ENCODE measurements around the gene PRPF4. TPM values are rescaled to one million over a fixed set of nuclear protein-coding genes. Genes with fewer than 3 reads are reported as not detected.

The PRPF4 gene
- total RNA-seq, 1 donor from 2014 or later: 33.6 TPM

- no peaks in the 10 kb centered on the region for H3K27me3 Mint-ChIP-seq
- no peaks in the 10 kb centered on the region for H3K4me1 Mint-ChIP-seq (ENCODE audit: low read depth)
- no peak overlapping the region for H3K27ac Mint-ChIP-seq
- H3K9me3 Mint-ChIP-seq (ENCODE audit: low read depth): no peaks in the 10 kb centered on the region
- no peak overlapping the region for H3K4me3 Mint-ChIP-seq (ENCODE audit: low read depth)
- TF ChIP-seq CTCF (IDR thresholded peaks at IDR 0.05; ENCODE audit: unreplicated experiment): no peak
- H3K36me3 Mint-ChIP-seq (ENCODE audit: insufficient read depth): no peaks in the 10 kb centered on the region
- DNase-seq (ENCODE audit: low spot score, unreplicated experiment): no peak
Measured at GRCh38 chr9:113319054-113319453, 43.6 kb downstream of the PRPF4 start.

GRCh38 chr9:113320051-113320450 is 44.6 kb downstream of the PRPF4 start:
- no peak for TF ChIP-seq CTCF (IDR thresholded peaks at IDR 0.05; ENCODE audit: unreplicated experiment)
- no peak for DNase-seq (ENCODE audit: low spot score, unreplicated experiment)
- Mint-ChIP-seq H3K27ac (no peak overlapping the region), H3K4me1 (ENCODE audit: low read depth) (no peaks in the 10 kb centered on the region), H3K4me3 (ENCODE audit: low read depth) (no peak overlapping the region), H3K9me3 (ENCODE audit: low read depth) (no peaks in the 10 kb centered on the region), H3K36me3 (ENCODE audit: insufficient read depth) (no peaks in the 10 kb centered on the region), H3K27me3 (no peaks in the 10 kb centered on the region)

- TF ChIP-seq CTCF (IDR thresholded peaks at IDR 0.05; ENCODE audit: unreplicated experiment): no peak
- Mint-ChIP-seq H3K36me3 (ENCODE audit: insufficient read depth) (no peaks in the 10 kb centered on the region), H3K4me1 (ENCODE audit: low read depth) (no peaks in the 10 kb centered on the region), H3K9me3 (ENCODE audit: low read depth) (no peaks in the 10 kb centered on the region), H3K27me3 (no peaks in the 10 kb centered on the region), H3K27ac (no peak overlapping the region), H3K4me3 (ENCODE audit: low read depth) (no peak overlapping the region)
- DNase-seq (ENCODE audit: low spot score, unreplicated experiment): no peak
Measured at GRCh38 chr9:113322671-113323070, 47.2 kb downstream of the PRPF4 start.

GRCh38 chr9:113326230-113326629 is 50.8 kb downstream of the PRPF4 start:
- no peak for DNase-seq (ENCODE audit: low spot score, unreplicated experiment)
- Mint-ChIP-seq H3K9me3 (ENCODE audit: low read depth) (no peaks in the 10 kb centered on the region), H3K27ac (no peak overlapping the region), H3K4me1 (ENCODE audit: low read depth) (peaks cover 10% of the 10 kb centered on the region), H3K27me3 (no peaks in the 10 kb centered on the region), H3K36me3 (ENCODE audit: insufficient read depth) (no peaks in the 10 kb centered on the region), H3K4me3 (ENCODE audit: low read depth) (no peak overlapping the region)
- TF ChIP-seq CTCF (IDR thresholded peaks at IDR 0.05; ENCODE audit: unreplicated experiment): no peak

GRCh38 chr9:113328045-113328782 is 52.8 kb downstream of the PRPF4 start:
- Mint-ChIP-seq H3K4me1 (ENCODE audit: low read depth) (peaks cover 10% of the 10 kb centered on the region), H3K36me3 (ENCODE audit: insufficient read depth) (peaks cover 4% of the 10 kb centered on the region), H3K9me3 (ENCODE audit: low read depth) (no peaks in the 10 kb centered on the region), H3K27me3 (no peaks in the 10 kb centered on the region), H3K27ac (no peak overlapping the region), H3K4me3 (ENCODE audit: low read depth) (no peak overlapping the region)
- no peak for TF ChIP-seq CTCF (IDR thresholded peaks at IDR 0.05; ENCODE audit: unreplicated experiment)
- DNase-seq (ENCODE audit: low spot score, unreplicated experiment): no peak
